ENCODE measurements around the gene CBL. TPM values are rescaled to one million over a fixed set of nuclear protein-coding genes. Genes with fewer than 3 reads are reported as not detected.

Gene CBL
- total and polyA plus RNA-seq, 2 donors from 2014 or later: 2.0 to 20.6 TPM

DNA sequence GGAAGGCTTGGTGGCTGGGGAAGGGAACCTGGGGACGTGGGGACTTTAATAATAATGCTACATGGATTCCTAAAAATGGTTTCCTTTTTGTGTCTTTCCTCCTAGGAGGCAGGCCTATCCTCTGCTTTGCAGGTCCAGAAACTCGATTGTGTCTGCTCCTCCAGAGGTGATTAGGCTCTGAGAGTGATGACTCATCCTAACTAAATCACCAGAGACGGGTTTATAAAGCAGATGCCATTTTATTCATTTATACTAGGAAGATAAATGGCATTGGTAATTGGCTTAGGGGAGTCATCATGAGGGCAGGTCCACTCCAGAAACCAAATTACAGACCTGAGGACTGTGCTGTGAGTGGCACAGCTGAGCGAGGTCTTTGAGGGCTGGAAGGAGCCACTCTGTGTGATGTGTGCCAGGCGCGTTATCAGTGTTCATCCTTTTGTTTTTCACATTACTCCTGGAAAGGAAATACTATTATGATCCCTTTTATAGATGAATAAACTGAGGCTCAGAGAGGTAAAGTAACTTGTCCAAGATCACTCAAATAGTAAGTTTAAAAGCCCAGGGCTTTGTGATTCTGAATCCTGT is 30.6 kb upstream of the CBL start:
- Histone ChIP-seq H3K9me3 (ENCODE audit: control insufficient read depth in 2 of 3, insufficient read depth in 1 of 3, low read length in 3 of 3) (no peaks in the 10 kb centered on the region), H3K4me3 (ENCODE audit: low read length in 3 of 3) (no peak overlapping the region), H3K9ac (ENCODE audit: low read length in 3 of 3) (no peak overlapping the region), H3K27ac (ENCODE audit: low read depth in 2 of 2, low read length in 2 of 2) (no peak overlapping the region), H3K36me3 (ENCODE audit: control insufficient read depth in 2 of 3, insufficient read depth in 3 of 3, low read length in 3 of 3) (peaks cover 0 to 6% (median 2%) of the 10 kb centered on the region in 3 donors), H3K27me3 (ENCODE audit: control insufficient read depth, insufficient read depth, low read length) (no peaks in the 10 kb centered on the region), H3K4me1 (ENCODE audit: control insufficient read depth in 2 of 3, insufficient read depth in 2 of 3, low read depth in 1 of 3, low read length in 3 of 3) (no peaks in the 10 kb centered on the region)
- DNase-seq (no peak), FAIRE-seq (no peak)
- intact Hi-C loops (cut with DNase I): no loop called here
- TF ChIP-seq, protein P1, sequence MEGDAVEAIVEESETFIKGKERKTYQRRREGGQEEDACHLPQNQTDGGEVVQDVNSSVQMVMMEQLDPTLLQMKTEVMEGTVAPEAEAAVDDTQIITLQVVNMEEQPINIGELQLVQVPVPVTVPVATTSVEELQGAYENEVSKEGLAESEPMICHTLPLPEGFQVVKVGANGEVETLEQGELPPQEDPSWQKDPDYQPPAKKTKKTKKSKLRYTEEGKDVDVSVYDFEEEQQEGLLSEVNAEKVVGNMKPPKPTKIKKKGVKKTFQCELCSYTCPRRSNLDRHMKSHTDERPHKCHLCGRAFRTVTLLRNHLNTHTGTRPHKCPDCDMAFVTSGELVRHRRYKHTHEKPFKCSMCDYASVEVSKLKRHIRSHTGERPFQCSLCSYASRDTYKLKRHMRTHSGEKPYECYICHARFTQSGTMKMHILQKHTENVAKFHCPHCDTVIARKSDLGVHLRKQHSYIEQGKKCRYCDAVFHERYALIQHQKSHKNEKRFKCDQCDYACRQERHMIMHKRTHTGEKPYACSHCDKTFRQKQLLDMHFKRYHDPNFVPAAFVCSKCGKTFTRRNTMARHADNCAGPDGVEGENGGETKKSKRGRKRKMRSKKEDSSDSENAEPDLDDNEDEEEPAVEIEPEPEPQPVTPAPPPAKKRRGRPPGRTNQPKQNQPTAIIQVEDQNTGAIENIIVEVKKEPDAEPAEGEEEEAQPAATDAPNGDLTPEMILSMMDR (IDR thresholded peaks at IDR 0.05; ENCODE audit: borderline replicate concordance, extremely low read depth, insufficient read depth): no peak

- H3K9me3 ChIP-seq (ENCODE audit: control insufficient read depth in 2 of 3, insufficient read depth in 1 of 3, low read length in 3 of 3): no peaks in the 10 kb centered on the region
- no peaks in the 10 kb centered on the region for H3K4me1 ChIP-seq (ENCODE audit: control insufficient read depth in 2 of 3, insufficient read depth in 2 of 3, low read depth in 1 of 3, low read length in 3 of 3)
- no peaks in the 10 kb centered on the region for H3K27me3 ChIP-seq (ENCODE audit: control insufficient read depth, insufficient read depth, low read length)
- H3K4me3 ChIP-seq (ENCODE audit: low read length in 3 of 3): no peak overlapping the region
- intact Hi-C loops (cut with DNase I): no loop called here
- FAIRE-seq (no peak), DNase-seq (peak in 1 of 5 donors; percentile 14)
- TF ChIP-seq, protein P1 (IDR thresholded peaks at IDR 0.05; ENCODE audit: borderline replicate concordance, extremely low read depth, insufficient read depth): no peak
- peaks cover 0 to 6% (median 2%) of the 10 kb centered on the region in 3 donors for H3K36me3 ChIP-seq (ENCODE audit: control insufficient read depth in 2 of 3, insufficient read depth in 3 of 3, low read length in 3 of 3)
- H3K9ac ChIP-seq (ENCODE audit: low read length in 3 of 3): no peak overlapping the region
- H3K27ac ChIP-seq (ENCODE audit: low read depth in 2 of 2, low read length in 2 of 2): no peak overlapping the region
These were observed 27.9 kb upstream of the CBL start for GRCh38 chr11:119178166-119178680.

DNA sequence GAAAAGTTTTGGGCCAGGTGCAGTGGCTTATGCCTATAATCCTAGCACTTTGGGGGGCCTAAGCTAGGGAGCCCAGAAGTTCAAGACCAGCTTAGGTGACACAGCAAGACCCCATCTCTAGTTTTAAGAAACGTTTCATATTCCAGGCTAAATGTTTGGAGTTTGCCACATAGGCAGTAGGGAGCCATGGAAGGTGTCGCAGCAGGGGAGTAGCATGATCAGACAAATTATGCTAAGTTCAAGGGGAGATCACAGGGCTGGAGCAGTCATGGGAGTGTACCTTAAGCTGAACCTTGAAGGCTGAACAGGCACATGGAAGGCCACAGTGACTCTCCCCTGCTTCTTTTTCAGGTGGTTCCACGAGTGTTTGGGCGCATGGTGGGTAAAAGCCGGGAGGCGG is 26.8 kb upstream of the CBL start:
- Histone ChIP-seq H3K36me3 (ENCODE audit: control insufficient read depth in 2 of 3, insufficient read depth in 3 of 3, low read length in 3 of 3) (peaks cover 0 to 6% (median 0%) of the 10 kb centered on the region in 3 donors), H3K9ac (ENCODE audit: low read length in 3 of 3) (no peak overlapping the region), H3K27ac (ENCODE audit: low read depth in 2 of 2, low read length in 2 of 2) (no peak overlapping the region), H3K4me1 (ENCODE audit: control insufficient read depth in 2 of 3, insufficient read depth in 2 of 3, low read depth in 1 of 3, low read length in 3 of 3) (no peaks in the 10 kb centered on the region), H3K27me3 (ENCODE audit: control insufficient read depth, insufficient read depth, low read length) (no peaks in the 10 kb centered on the region), H3K4me3 (ENCODE audit: low read length in 3 of 3) (no peak overlapping the region), H3K9me3 (ENCODE audit: control insufficient read depth in 2 of 3, insufficient read depth in 1 of 3, low read length in 3 of 3) (no peaks in the 10 kb centered on the region)
- FAIRE-seq (no peak), DNase-seq (no peak)
- intact Hi-C loops (cut with DNase I): no loop called here
- TF ChIP-seq, protein P1 (IDR thresholded peaks at IDR 0.05; ENCODE audit: borderline replicate concordance, extremely low read depth, insufficient read depth): no peak

Data from kidney (tissue), 14 donors.